ENCODE measurements around the gene GVQW3.
"Not testable (repeated sequence)": the region's sequence is repeated elsewhere in the genome, so short reads cannot be mapped to it uniquely, and the experiment has no call there.

GVQW3 gene

DNA sequence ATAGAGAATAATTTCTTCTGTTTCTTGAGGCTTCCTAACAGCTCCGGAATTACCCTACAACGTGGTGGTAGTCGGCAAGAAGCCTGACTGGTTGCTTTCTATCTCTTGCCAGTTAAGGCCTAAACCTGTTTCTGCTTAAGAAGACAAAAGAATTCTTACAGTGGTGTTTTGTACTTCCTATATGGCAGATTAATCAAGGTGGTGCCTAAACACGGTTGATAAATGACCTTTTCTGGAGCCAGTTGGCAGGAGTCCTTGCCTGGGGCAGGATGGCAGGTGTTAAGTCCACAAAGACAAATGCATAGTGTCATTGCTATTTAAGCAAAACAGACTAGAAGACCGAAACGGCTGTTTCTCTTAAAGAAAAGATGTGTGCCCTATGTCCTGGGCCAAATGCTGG is 9.9 kb downstream of the GVQW3 start:
- no peak for DNase-seq

GRCh38 chr11:76391811-76392475 is 10.8 kb downstream of the GVQW3 start:
- DNase-seq: no peak

DNA sequence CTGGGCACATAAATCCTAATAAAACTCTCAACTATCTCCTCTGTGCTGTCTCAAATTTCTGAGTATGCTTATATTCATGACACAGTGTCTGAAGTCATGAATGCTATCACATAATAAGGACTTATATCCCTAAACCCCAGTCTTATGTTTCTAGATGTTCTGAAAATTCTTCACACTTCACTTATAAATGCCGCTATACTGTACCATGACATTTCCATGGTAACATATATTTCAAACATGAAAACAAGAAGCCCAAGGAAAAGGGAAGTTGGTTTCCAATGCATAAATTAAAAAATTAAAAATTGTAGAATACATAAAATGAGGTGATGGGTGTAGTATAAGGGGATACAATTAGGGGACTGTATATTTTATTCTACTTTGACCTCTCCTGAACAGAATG is 11.7 kb downstream of the GVQW3 start:
- no peak for DNase-seq

- no peak for DNase-seq
These were observed 13.3 kb downstream of the GVQW3 start for GRCh38 chr11:76394411-76394810.

GRCh38 chr11:76395296-76395695 is 14.2 kb downstream of the GVQW3 start:
- no peak for DNase-seq

DNA sequence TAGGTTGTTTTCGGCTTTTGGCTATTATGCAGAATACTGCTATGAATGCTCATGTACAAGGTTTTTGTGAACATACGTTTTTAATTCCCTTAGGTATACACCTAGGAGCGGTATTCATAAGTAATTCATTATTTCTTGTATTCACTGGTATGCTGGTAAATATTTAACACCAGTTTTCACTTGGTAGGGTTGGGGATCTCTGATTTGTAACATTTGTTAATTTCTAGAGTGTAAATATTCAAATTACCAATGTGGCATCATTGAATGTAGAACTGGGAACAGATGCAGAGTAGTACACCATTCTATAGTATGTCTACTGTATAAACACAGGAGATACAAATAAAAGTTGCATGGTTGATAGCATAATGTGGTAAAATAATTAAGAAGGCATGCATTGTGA is 16.3 kb downstream of the GVQW3 start:
- no peak for DNase-seq

- DNase-seq: no peak
These were observed 19.8 kb downstream of the GVQW3 start for GRCh38 chr11:76400967-76401366.

GRCh38 chr11:76401484-76401883 is 20.4 kb downstream of the GVQW3 start:
- DNase-seq: not testable (repeated sequence)

GRCh38 chr11:76406359-76406758 is 25.2 kb downstream of the GVQW3 start:
- DNase-seq: no peak

DNA sequence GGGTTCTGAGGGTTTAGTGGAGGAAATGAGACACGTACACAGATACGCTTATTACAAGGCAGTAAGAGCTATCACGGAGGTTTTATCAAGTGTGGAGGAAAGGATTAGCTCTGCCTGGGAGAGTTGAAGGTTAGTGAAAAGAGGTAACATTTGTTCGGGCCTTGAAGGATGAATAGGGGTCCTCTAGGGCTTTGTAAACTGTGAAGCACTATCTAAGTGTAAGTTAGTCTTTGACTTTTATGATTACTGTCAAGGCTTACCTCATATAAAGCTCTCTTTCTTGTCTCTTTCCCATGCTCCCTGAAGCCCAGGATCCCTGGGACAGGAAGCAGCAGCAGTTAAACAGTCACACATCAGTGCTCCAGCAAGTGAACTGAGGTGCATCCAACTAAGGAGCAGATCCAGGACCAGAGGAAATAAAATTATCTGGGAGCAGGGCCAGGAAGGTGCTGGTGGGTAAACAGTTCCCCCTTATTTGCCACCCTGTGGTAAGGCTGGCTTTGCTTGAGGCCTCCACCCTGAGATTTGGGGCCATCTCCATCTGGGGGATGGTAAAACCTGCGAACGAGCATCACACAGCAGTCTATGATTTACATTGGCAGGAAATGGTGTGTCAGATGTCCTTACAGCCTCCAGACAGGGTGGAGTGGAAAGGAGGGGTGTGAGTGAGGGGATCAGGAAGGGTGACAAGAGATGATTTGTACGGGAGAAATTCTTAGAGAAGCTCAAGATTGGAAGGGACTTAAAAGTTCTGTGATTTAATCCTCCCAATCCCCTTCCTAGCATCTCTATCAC is 27.2 kb downstream of the GVQW3 start:
- DNase-seq: no peak

DNA sequence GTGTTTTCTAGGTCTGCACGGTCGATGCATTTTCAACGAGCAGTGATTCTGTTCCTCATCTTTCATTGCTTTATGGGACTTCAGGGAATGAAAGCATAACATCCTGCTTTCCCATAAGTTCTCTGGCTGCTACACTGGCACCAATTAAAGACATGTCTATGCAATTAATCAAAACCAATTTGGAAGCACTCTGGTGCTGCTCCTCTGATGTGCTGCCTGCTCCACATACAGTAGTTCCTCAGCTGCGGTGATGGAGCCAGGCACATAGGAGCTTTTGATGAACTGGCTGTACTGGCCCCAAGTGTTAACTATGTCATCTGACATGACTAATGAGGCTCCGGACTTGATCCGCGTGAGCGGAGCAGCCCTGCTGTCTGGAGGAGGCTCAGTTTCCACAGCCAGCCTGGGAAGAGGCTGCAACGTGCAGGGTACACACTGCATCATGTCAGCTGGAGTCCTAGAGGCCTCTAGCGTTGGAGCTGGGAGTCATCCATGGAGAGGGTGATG is 29.8 kb downstream of the GVQW3 start:
- DNase-seq: no peak

- no peak for DNase-seq
These were observed 34.0 kb downstream of the GVQW3 start for GRCh38 chr11:76415073-76415472.

DNA sequence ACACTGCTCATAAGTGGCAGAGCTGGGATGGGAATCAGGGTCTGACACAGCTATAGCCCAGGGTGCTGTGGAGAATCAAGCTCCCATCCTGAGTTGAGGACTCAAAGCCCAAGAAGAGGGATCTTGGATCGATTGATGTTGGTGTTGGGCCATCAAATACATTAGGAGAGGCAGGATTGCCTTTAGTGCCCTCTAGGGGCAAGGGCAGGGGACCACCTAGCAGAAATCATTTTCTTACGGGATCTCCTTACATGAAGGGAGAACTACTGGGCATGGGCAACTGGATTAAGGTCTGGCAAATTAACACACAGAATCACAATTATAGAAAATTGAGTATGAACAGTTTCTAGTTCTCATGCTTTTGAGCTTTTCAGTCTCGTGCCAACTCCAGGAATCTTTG is 38.8 kb downstream of the GVQW3 start:
- DNase-seq: peak in 1 of 2 donors; percentile 19

DNA sequence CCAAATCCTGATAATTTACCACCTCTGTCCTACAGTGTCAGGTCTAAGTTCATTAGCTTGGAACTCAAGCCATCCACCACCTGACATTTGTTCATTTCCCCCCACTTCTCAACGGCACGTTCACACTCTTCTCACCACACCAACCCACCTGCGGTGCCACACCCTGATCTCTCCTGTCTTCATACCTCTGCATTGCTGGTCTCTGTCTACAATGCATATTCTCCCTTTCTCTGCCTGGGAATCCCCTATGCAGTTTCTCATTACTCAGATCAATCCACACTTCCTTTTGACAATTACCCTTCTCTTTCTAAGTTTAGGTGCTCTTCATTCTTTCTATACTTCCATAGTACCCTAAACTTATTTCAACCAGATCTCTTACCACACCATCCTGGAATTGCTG is 43.3 kb downstream of the GVQW3 start:
- no peak for DNase-seq

DNA sequence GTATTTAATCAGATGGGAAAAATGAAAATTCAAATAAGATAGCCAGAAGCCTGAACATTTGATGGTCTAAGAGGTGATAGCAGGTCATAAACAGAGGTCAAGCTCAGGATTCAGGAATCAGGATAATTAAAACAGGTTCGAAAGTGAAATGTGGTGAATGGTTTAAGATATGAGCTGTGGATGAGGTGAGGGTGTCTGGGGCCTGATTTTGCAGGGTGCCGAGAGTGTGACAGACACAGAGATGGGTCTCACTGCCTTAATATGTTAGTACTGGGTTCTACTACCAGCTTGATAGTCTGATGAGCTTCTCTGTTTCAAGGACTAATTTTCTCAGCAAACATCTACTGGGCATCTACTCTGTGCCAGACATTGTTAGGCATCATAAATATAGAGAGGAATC is 43.8 kb downstream of the GVQW3 start:
- DNase-seq: no peak

- no peak for DNase-seq
These were observed 45.5 kb downstream of the GVQW3 start for GRCh38 chr11:76426660-76427059.

DNA sequence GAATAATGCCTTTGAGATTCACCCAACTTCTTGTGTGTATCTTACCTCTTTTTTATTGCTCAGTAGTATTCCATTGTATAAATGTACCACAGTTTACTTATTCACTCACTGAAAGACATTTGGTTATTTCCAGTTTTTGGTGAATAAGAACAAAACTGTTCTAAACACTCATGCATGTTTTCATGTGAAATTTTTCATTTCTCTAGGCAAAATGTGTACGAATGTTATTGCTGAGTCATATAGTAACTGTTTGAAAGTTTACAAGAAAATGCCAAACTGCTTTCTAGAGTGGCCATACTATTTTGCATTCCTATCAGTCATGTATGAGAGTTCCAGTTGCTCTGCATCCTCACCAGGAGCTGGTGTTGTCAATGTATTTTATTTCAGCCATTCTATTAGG is 54.9 kb downstream of the GVQW3 start:
- DNase-seq: no peak

DNA sequence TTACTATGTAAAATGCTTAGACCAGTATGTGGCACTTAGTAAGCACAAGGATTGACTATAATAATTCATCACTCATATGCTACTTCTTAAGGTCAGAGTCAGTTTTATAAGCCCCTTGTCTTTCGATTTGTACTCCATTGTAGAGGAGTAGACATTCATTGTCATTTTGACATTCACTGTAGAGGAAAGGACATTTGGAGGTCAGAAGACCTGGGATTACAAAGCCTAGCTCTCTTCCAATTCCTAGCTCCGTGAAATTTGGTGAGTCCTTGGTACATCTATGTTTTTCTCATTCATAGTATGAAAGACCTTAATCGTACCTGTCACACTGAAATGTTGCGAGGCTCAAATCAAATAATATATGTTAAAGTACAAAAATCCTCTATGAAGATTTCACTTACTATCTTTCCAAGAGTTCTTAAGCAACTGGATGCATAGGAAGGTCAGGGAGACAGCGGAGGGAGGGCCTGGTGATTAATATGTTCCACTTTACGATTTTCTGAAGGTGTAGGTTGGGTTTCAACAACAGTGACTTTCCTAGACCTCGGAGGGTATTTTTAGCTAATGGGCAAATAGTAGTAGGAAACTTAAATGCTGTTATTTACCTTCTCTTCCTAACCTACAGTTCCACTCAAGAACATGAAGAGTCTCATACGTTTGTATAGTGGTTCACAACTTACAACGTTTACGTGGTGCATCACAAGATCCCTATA is 62.3 kb downstream of the GVQW3 start:
- peak in 1 of 2 donors; percentile 15 for DNase-seq

DNA sequence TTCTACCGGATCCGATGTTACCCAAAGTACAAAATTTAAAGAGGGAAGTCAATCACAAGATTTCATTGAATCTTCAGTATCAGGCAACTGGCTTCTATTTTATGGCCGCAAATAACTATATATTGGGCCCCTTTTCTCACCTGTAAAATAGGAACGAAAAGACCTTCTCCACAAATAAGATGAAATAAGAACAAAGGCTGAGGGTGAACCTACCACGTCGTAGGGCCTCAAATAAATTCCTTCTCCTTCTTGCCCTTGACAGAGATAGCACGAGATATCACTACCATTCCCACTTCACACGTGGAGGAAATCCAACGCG is 62.9 kb downstream of the GVQW3 start:
- no peak for DNase-seq

- DNase-seq: peak; percentile 95
These were observed 63.4 kb downstream of the GVQW3 start, which contains the start of gene EMSY for GRCh38 chr11:76444384-76445120. Gene EMSY (plus strand): TSS chr11:76445018. CDS start chr11:76446939, 1,921 bp downstream.

- DNase-seq: peak; percentile 45 to 53
These were observed 64.3 kb downstream of the GVQW3 start for GRCh38 chr11:76445121-76446084.

DNA sequence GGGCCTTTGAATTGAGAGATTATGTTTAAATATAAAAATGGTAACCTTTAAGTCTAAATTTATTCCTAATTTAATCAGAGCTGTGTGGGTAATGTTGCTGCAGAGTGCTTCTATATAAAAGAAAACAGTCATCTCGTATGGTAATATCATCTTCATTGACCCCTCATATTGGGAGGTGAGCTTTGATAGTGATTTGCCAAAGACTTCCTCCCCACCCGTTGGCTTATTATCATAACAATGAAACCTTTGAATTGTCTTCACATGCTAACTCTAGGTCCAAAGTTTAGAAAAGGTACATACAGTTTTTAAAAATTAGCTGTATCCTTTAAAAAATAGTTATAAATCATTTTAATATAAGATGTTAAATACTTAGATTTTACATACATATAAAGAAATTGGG is 67.4 kb downstream of the GVQW3 start:
- no peak for DNase-seq

Measured in CD4-positive, alpha-beta T cell treated with Interleukin-4 for 1 hour (primary cell).